GM21381 (cell line): Measurements from ENCODE around the gene TBC1D9B.
A peak's percentile ranks its signal among the peaks of the same experiment; 100 is the strongest.
"Not testable (repeated sequence)": the region's sequence is repeated elsewhere in the genome, so short reads cannot be mapped to it uniquely, and the experiment has no call there.

Experiments
- ATAC-seq: cut with Tn5 transposase; IDR thresholded peaks from one replicate; pipeline ENCODE4 v1.9.1; 2021; ENCODE audit warnings: mild to moderate bottlenecking, moderate library complexity; ENCODE audit not compliant: unreplicated experiment

The TBC1D9B gene

GRCh38 chr5:179840766-179841165, 66.9 kb downstream of the TBC1D9B start:
- no peak for ATAC-seq

- no peak for ATAC-seq
These were observed 67.4 kb downstream of the TBC1D9B start for GRCh38 chr5:179840321-179840720.

GRCh38 chr5:179839328-179840256, 68.1 kb downstream of the TBC1D9B start:
- ATAC-seq, result no peak

- ATAC-seq, result no peak
These were observed 70.4 kb downstream of the TBC1D9B start for GRCh38 chr5:179837076-179838011.

GRCh38 chr5:179836225-179837019, 71.3 kb downstream of the TBC1D9B start:
- ATAC-seq, result peak; percentile 69

- not testable (repeated sequence) for ATAC-seq
These were observed 72.8 kb downstream of the TBC1D9B start for GRCh38 chr5:179834871-179835270.

- no peak for ATAC-seq
These were observed 73.6 kb downstream of the TBC1D9B start for GRCh38 chr5:179834120-179834519.

- no peak for ATAC-seq
These were observed 74.0 kb downstream of the TBC1D9B start for GRCh38 chr5:179833709-179834070.

- no peak for ATAC-seq
These were observed 74.5 kb downstream of the TBC1D9B start for GRCh38 chr5:179833056-179833708.

- ATAC-seq, result no peak
These were observed 75.5 kb downstream of the TBC1D9B start for GRCh38 chr5:179832039-179832745.

GRCh38 chr5:179830818-179831468, 76.8 kb downstream of the TBC1D9B start:
- ATAC-seq, result no peak

- ATAC-seq, result no peak
These were observed 77.8 kb downstream of the TBC1D9B start for GRCh38 chr5:179829732-179830435.

- no peak for ATAC-seq
These were observed 78.8 kb downstream of the TBC1D9B start for GRCh38 chr5:179828756-179829421.

GRCh38 chr5:179827680-179828079, 80.0 kb downstream of the TBC1D9B start:
- no peak for ATAC-seq

GRCh38 chr5:179825655-179826182, 82.0 kb downstream of the TBC1D9B start:
- no peak for ATAC-seq

- ATAC-seq, result no peak
These were observed 83.0 kb downstream of the TBC1D9B start for GRCh38 chr5:179824745-179825112.

- ATAC-seq, result no peak
These were observed 83.6 kb downstream of the TBC1D9B start for GRCh38 chr5:179823937-179824744.
